Transverse colon (tissue), 4 donors: ENCODE measurements around the gene OLFML2B. TPM values are rescaled to one million over a fixed set of nuclear protein-coding genes. Genes with fewer than 3 reads are reported as not detected.

Source experiments
- DNase-seq: peaks from one replicate; pipeline ENCODE4 v3.0.0-alpha.2; 2019
- H3K27ac ChIP-seq, 4 donors: fragments of 200-600 bp; sonication (generic); 2 replicates each; pipeline ENCODE4 v1.5.1; 2016 to 2018; ENCODE audit warnings: inconsistent platforms in 4 of 4
- H3K27me3 ChIP-seq: fragments of 200-600 bp; sonication (generic); 2 replicates; pipeline ENCODE4 v1.5.1; 2017; ENCODE audit warnings: inconsistent platforms
- H3K36me3 ChIP-seq, 4 donors: fragments of 200-600 bp; sonication (generic); 2 replicates each; pipeline ENCODE4 v1.5.1; 2017 to 2019; ENCODE audit warnings: inconsistent platforms in 4 of 4
- H3K4me1 ChIP-seq, 4 donors: fragments of 200-600 bp; sonication (generic); 2 replicates each; pipeline ENCODE4 v1.5.1; 2017 to 2020; ENCODE audit warnings: inconsistent platforms in 4 of 4
- H3K4me3 ChIP-seq, 4 donors: fragments of 200-600 bp; sonication (generic); 1 replicate in 1 of 4; 2 replicates in 3 of 4; pipeline versions ENCODE4 v1.5.1 to v1.6.1; 2017 to 2019; ENCODE audit warnings: inconsistent platforms in 4 of 4
- H3K9me3 ChIP-seq, 2 donors: fragments of 200-600 bp; sonication (generic); 2 replicates each; pipeline ENCODE4 v1.5.1; 2017 to 2019; ENCODE audit warnings: inconsistent platforms in 2 of 2
- EP300 ChIP-seq: sonication (generic); formaldehyde crosslinking; IDR thresholded peaks from one replicate; pipeline ENCODE4 v1.6.1; 2017; ENCODE audit warnings: antibody characterized with exemption, low read depth
- POLR2A ChIP-seq: fragments of 450-650 bp; IDR thresholded peaks from one replicate; pipeline ENCODE4 v1.6.1; 2016; ENCODE audit warnings: antibody characterized with exemption, mild to moderate bottlenecking, moderate library complexity
- POLR2AphosphoS5 ChIP-seq, 3 donors: sonication (generic); formaldehyde crosslinking; IDR thresholded peaks; one replicate each; pipeline ENCODE4 v1.6.1; 2016; ENCODE audit warnings: antibody characterized with exemption in 3 of 3
- WGBS, 2 donors: methylation state at CpG; one replicate each; pipeline ENCODE4 v1.1.5; 2018; ENCODE audit warnings: low coverage in 1 of 2; 5-methylcytosine and 5-hydroxymethylcytosine counted together
- in situ Hi-C, 4 donors: fragments of 200-750 bp; cut with MboI; loops; one replicate each; pipeline versions ENCODE4 v1.15.0 to v1.15.1; 2017; ENCODE audit warnings: low sequenced_read_pairs in 3 of 4, low pct_ligation_motif_present in 1 of 4, low pct_unique_long_range_greater_than_20kb in 1 of 4
- intact Hi-C: fragments of 100-400 bp; cut with DNase I; formaldehyde crosslinking; loops from one replicate; pipeline ENCODE4 v1.15.1; 2023; ENCODE audit warnings: low total_unique reads
- total RNA-seq, 4 donors: library from RNA; depleted of rRNA; stranded (reverse); fragments of >200 nt; gene quantifications; one replicate each; pipeline ENCODE4 v1.1.0, GENCODE V29; 2016
- TF ChIP-seq, protein P1 (sequence below), 5 experiments: fragments of 200-600 bp in 3 of 5; fragments of 450-650 bp in 2 of 5; sonication (generic) in 3 of 5; IDR thresholded peaks; 1 replicate in 2 of 5; 2 replicates in 3 of 5; pipeline ENCODE4 v1.5.1; 2016 to 2017; ENCODE audit warnings: antibody characterized with exemption in 5 of 5, inconsistent platforms in 3 of 5, mild to moderate bottlenecking in 2 of 5, moderate library complexity in 1 of 5

The OLFML2B gene
- total RNA-seq, 4 donors from 2014 or later, result 1.6 to 5.2 (median 3.7) TPM

DNA sequence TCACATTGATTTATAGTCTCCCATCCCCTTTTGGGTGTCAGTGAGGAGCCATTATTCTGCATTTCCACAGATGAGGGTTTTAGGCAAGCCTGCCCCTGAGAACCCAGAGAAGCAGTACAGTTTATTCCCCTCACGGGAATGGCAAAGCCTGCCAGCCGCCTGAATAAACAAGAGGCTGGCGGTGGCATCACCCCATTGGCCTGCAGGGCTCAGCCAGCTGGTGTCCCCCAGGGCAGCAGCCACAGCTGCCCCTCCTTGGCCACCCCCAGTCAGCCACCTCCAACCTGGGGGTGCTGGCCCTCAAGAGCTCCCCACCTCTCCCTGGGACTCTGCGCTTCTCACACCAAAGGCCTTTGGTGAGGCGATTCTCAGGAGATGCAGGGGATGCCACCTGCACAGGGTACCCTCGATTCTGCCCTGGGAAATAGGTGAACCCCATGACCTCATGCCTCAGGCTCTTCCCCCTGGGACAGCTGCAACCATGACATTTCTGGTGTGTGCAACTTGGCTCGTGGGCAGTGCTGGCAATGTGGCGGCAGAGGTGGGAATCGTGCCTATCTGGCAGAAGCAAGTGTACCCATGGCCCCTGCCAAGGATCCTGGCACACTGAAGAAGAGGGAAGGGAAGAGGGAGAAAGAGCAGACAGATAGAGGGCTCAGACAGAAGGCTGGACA lies 14.0 kb downstream of the OLFML2B start:
- H3K27ac ChIP-seq, result no peak overlapping the region
- 67% methylated on average over 9 of the region's 9 CpGs; no CpG with 5 or more reads in 1 of the 2 donors for WGBS, 2 donors

GRCh38 chr1:162008799-162009198 lies 14.9 kb downstream of the OLFML2B start:
- H3K36me3 ChIP-seq, result no peaks in the 10 kb centered on the region
- H3K4me1 ChIP-seq, result no peaks in the 10 kb centered on the region
- H3K9me3 ChIP-seq, result no peaks in the 10 kb centered on the region
- H3K27ac ChIP-seq, result no peak overlapping the region
- DNase-seq, result no peak
- no peak overlapping the region for H3K4me3 ChIP-seq
- in situ Hi-C loops (no loop called here), intact Hi-C loops (no loop called here)
- no peaks in the 10 kb centered on the region for H3K27me3 ChIP-seq
- TF ChIP-seq POLR2A (no peak), POLR2AphosphoS5 (IDR thresholded peaks at IDR 0.05) (no peak), EP300 (no peak)
- TF ChIP-seq, protein P1, sequence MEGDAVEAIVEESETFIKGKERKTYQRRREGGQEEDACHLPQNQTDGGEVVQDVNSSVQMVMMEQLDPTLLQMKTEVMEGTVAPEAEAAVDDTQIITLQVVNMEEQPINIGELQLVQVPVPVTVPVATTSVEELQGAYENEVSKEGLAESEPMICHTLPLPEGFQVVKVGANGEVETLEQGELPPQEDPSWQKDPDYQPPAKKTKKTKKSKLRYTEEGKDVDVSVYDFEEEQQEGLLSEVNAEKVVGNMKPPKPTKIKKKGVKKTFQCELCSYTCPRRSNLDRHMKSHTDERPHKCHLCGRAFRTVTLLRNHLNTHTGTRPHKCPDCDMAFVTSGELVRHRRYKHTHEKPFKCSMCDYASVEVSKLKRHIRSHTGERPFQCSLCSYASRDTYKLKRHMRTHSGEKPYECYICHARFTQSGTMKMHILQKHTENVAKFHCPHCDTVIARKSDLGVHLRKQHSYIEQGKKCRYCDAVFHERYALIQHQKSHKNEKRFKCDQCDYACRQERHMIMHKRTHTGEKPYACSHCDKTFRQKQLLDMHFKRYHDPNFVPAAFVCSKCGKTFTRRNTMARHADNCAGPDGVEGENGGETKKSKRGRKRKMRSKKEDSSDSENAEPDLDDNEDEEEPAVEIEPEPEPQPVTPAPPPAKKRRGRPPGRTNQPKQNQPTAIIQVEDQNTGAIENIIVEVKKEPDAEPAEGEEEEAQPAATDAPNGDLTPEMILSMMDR (IDR thresholded peaks at IDR 0.05), result no peak
- 79 to 81% methylated on average over 3 to 5 of the region's 5 CpGs for WGBS, 2 donors

More for the DNA sequence above, 14.0 kb downstream of the OLFML2B start:
- Histone ChIP-seq H3K27me3 (no peaks in the 10 kb centered on the region), H3K4me1 (no peaks in the 10 kb centered on the region), H3K9me3 (no peaks in the 10 kb centered on the region), H3K36me3 (no peaks in the 10 kb centered on the region), H3K4me3 (no peak overlapping the region)
- DNase-seq, result no peak
- intact Hi-C loops (loop anchor here (10.0 kb wide), 1 partner anchor 665 kb away; no protein-coding TSS in a partner anchor), in situ Hi-C loops (no loop called here)
- TF ChIP-seq POLR2AphosphoS5 (IDR thresholded peaks at IDR 0.05) (no peak), POLR2A (no peak), EP300 (no peak)
- TF ChIP-seq, protein P1 (IDR thresholded peaks at IDR 0.05), result no peak

- intact Hi-C loops (no loop called here), in situ Hi-C loops (no loop called here)
- Histone ChIP-seq H3K4me1 (no peaks in the 10 kb centered on the region), H3K27ac (no peak overlapping the region), H3K4me3 (no peak overlapping the region), H3K36me3 (no peaks in the 10 kb centered on the region), H3K27me3 (no peaks in the 10 kb centered on the region), H3K9me3 (no peaks in the 10 kb centered on the region)
- 88% methylated on average over 3 of the region's 3 CpGs; no CpG with 5 or more reads in 1 of the 2 donors for WGBS, 2 donors
- DNase-seq, result no peak
- TF ChIP-seq POLR2A (no peak), POLR2AphosphoS5 (IDR thresholded peaks at IDR 0.05) (no peak), EP300 (no peak)
- TF ChIP-seq, protein P1 (IDR thresholded peaks at IDR 0.05), result no peak
Observed at GRCh38 chr1:162007466-162007865, 16.2 kb downstream of the OLFML2B start.

DNA sequence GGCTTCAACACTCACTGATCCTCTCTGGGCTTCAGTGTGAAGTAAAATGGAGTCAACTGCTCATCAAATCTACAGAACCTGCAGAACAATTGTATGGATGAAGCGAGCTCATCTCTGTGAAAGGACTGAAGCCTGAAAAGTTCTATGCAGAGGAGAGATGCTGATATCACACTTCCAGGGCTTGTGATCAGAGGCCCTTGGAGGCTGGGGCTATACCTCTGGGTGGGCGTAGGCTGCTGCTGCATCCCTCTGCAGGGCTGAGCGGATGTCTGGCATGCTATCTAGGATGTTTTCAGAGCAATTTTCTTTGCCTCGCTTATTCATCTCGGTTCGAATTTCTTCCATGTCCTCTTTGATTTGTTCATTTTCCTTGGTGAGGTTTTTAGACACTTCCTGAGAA lies 17.6 kb downstream of the OLFML2B start:
- 90 to 91% methylated on average over 5 to 6 of the region's 6 CpGs for WGBS, 2 donors
- no peaks in the 10 kb centered on the region for H3K4me1 ChIP-seq
- intact Hi-C loops (no loop called here), in situ Hi-C loops (no loop called here)
- DNase-seq, result no peak
- H3K27ac ChIP-seq, result no peak overlapping the region
- H3K4me3 ChIP-seq, result no peak overlapping the region
- TF ChIP-seq, protein P1 (IDR thresholded peaks at IDR 0.05), result no peak
- TF ChIP-seq POLR2AphosphoS5 (IDR thresholded peaks at IDR 0.05) (no peak), EP300 (no peak), POLR2A (no peak)
- H3K9me3 ChIP-seq, result no peaks in the 10 kb centered on the region
- no peaks in the 10 kb centered on the region for H3K36me3 ChIP-seq
- no peaks in the 10 kb centered on the region for H3K27me3 ChIP-seq
